Activated CD8-positive, alpha-beta T cell treated with anti-CD3 and anti-CD28 coated beads for 36 hours (primary cell): ENCODE results near the gene GSK3B. TPM values are rescaled to one million over a fixed set of nuclear protein-coding genes. Genes with fewer than 3 reads are reported as not detected.

Experiments used
- ATAC-seq: fragments of 200-7000 bp; cut with Tn5 transposase; one replicate; pipeline ENCODE4 v1.10.0; 2021; ENCODE audit warnings: mild to moderate bottlenecking, moderate library complexity
- CTCF ChIA-PET: fragments of 350-600 bp; sonication (Branson Sonifier 250); formaldehyde crosslinking; loops from one replicate; lab custom pipeline; 2021; ENCODE audit warnings: antibody characterized with exemption; lab: Charles Lee
- POLR2A ChIA-PET: fragments of 350-600 bp; sonication (Branson Sonifier 250); formaldehyde crosslinking; loops from one replicate; lab custom pipeline; 2021; ENCODE audit warnings: antibody characterized with exemption; lab: Charles Lee
- DNase-seq: peaks from one replicate; pipeline ENCODE4 v3.0.0-alpha.2; 2020
- H3K27ac Mint-ChIP-seq: one replicate; pipeline ENCODE4 v1.8.0; 2021; ENCODE audit warnings: mild to moderate bottlenecking, mixed read lengths
- H3K27me3 Mint-ChIP-seq: one replicate; pipeline ENCODE4 v1.8.0; 2021; ENCODE audit warnings: mixed read lengths
- H3K36me3 Mint-ChIP-seq: one replicate; pipeline ENCODE4 v1.8.0; 2021; ENCODE audit warnings: low read depth, mixed read lengths
- H3K4me1 Mint-ChIP-seq: one replicate; pipeline ENCODE4 v1.8.0; 2021; ENCODE audit warnings: low read depth, mixed read lengths
- H3K4me3 Mint-ChIP-seq: one replicate; pipeline ENCODE4 v1.8.0; 2021; ENCODE audit warnings: mild to moderate bottlenecking, moderate library complexity, mixed read lengths
- H3K9me3 Mint-ChIP-seq: one replicate; pipeline ENCODE4 v1.8.0; 2021; ENCODE audit warnings: mixed read lengths
- intact Hi-C: fragments of 100-400 bp; cut with micrococcal nuclease; formaldehyde crosslinking; loops from one replicate; pipeline ENCODE4 v1.10.0; 2022
- total RNA-seq, 2 experiments: library from RNA; stranded (reverse); gene quantifications; one replicate each; pipeline ENCODE4 v1.2.3, GENCODE V29; 2021
- TF ChIP-seq, protein P1 (sequence below): fragments of 200-600 bp; IDR thresholded peaks from one replicate; pipeline ENCODE4 v1.8.0; 2022; ENCODE audit warnings: antibody characterized with exemption, mild to moderate bottlenecking

Gene GSK3B
- total RNA-seq, 2 experiments from 2014 or later, result 29.0 to 32.1 TPM

GRCh38 chr3:120125992-120126391, 31.7 kb upstream of the GSK3B start:
- TF ChIP-seq, protein P1, sequence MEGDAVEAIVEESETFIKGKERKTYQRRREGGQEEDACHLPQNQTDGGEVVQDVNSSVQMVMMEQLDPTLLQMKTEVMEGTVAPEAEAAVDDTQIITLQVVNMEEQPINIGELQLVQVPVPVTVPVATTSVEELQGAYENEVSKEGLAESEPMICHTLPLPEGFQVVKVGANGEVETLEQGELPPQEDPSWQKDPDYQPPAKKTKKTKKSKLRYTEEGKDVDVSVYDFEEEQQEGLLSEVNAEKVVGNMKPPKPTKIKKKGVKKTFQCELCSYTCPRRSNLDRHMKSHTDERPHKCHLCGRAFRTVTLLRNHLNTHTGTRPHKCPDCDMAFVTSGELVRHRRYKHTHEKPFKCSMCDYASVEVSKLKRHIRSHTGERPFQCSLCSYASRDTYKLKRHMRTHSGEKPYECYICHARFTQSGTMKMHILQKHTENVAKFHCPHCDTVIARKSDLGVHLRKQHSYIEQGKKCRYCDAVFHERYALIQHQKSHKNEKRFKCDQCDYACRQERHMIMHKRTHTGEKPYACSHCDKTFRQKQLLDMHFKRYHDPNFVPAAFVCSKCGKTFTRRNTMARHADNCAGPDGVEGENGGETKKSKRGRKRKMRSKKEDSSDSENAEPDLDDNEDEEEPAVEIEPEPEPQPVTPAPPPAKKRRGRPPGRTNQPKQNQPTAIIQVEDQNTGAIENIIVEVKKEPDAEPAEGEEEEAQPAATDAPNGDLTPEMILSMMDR, result no peak
- CTCF ChIA-PET, result interaction anchor here (1.2 to 2.0 kb wide), 4 partner anchors 9 to 291 kb away, joined by 3 to 9 read pairs (median 4); no protein-coding TSS in a partner anchor
- peaks cover 1% of the 10 kb centered on the region for H3K27me3 Mint-ChIP-seq
- DNase-seq (no peak), ATAC-seq (no peak)
- H3K9me3 Mint-ChIP-seq, result no peaks in the 10 kb centered on the region
- H3K4me3 Mint-ChIP-seq, result no peak overlapping the region
- intact Hi-C loops, result no loop called here
- H3K4me1 Mint-ChIP-seq, result no peaks in the 10 kb centered on the region
- H3K36me3 Mint-ChIP-seq, result no peaks in the 10 kb centered on the region
- H3K27ac Mint-ChIP-seq, result no peak overlapping the region
- POLR2A ChIA-PET, result interaction anchor here (1.1 to 1.2 kb wide), 2 partner anchors 30 to 67 kb away, joined by 3 read pairs; no protein-coding TSS in a partner anchor

GRCh38 chr3:120119846-120120510, 25.7 kb upstream of the GSK3B start:
- intact Hi-C loops, result no loop called here
- peaks cover 1% of the 10 kb centered on the region for H3K27me3 Mint-ChIP-seq
- H3K4me1 Mint-ChIP-seq, result no peaks in the 10 kb centered on the region
- ChIA-PET CTCF (interaction anchor here (1.5 kb wide), 1 partner anchor 441 kb away, joined by 3 read pairs; no protein-coding TSS in a partner anchor), POLR2A (interaction anchor here (0.6 kb wide), 2 partner anchors 10 to 35 kb away, joined by 4 to 5 read pairs; no protein-coding TSS in a partner anchor)
- H3K36me3 Mint-ChIP-seq, result peaks cover 4% of the 10 kb centered on the region
- no peak for DNase-seq
- H3K27ac Mint-ChIP-seq, result no peak overlapping the region
- TF ChIP-seq, protein P1, result no peak
- no peak overlapping the region for H3K4me3 Mint-ChIP-seq
- no peak for ATAC-seq
- peaks cover 8% of the 10 kb centered on the region for H3K9me3 Mint-ChIP-seq

DNA sequence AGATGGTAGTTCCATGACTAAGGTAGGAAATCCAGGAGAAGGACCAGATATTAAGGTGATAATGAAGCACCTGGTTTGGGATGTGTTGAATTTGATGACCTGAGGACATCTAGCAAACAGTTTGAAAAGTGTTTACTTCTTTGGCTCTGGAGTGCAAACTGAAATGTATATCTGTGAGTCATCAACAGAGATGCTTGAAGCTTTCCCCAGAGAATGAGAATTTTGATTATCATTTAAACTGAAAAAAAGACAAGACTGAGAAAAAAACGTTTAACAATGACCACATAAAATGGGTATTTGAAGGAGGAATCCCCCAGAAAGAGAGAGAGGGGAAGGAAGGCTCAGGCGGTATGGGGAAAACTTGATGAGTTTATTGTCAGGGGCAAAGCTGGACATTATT, 20.7 kb upstream of the GSK3B start:
- intact Hi-C loops, result no loop called here
- no peak for DNase-seq
- ATAC-seq, result no peak
- H3K27me3 Mint-ChIP-seq, result no peaks in the 10 kb centered on the region
- H3K9me3 Mint-ChIP-seq, result peaks cover 8% of the 10 kb centered on the region
- H3K4me1 Mint-ChIP-seq, result no peaks in the 10 kb centered on the region
- ChIA-PET POLR2A (no interaction called here), CTCF (no interaction called here)
- TF ChIP-seq, protein P1, result no peak
- no peak overlapping the region for H3K27ac Mint-ChIP-seq
- peaks cover 4% of the 10 kb centered on the region for H3K36me3 Mint-ChIP-seq
- no peak overlapping the region for H3K4me3 Mint-ChIP-seq

DNA sequence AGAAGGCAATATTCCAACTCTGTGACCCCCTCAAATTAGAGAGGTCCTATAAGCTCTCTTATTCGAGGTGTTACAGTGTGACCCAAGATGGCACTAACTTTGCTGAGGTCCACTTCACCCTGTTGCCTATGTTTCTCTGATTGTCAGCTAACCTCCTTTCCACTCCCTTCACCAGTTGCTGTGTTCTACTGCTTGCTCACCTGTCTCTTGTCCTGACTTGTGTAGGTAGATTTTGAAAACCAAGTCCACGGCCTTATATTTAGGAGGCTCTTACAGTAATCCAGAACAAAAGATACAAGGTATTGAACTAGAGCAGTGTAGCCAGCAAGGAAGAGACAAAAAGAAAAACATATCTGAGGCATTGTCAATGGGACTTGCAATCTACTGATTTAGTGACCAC, 20.1 kb upstream of the GSK3B start:
- POLR2A ChIA-PET, result no interaction called here

More for the DNA sequence above, 20.1 kb upstream of the GSK3B start:
- CTCF ChIA-PET, result no interaction called here
- no peak overlapping the region for H3K4me3 Mint-ChIP-seq
- TF ChIP-seq, protein P1, result no peak
- peaks cover 4% of the 10 kb centered on the region for H3K36me3 Mint-ChIP-seq
- no peak for DNase-seq
- ATAC-seq, result no peak
- no peak overlapping the region for H3K27ac Mint-ChIP-seq
- H3K9me3 Mint-ChIP-seq, result peaks cover 8% of the 10 kb centered on the region
- H3K27me3 Mint-ChIP-seq, result no peaks in the 10 kb centered on the region
- intact Hi-C loops, result no loop called here
- no peaks in the 10 kb centered on the region for H3K4me1 Mint-ChIP-seq
